ENCODE results near the gene FFAR4.
A peak's percentile ranks its signal among the peaks of the same experiment; 100 is the strongest.

Gene FFAR4

DNA sequence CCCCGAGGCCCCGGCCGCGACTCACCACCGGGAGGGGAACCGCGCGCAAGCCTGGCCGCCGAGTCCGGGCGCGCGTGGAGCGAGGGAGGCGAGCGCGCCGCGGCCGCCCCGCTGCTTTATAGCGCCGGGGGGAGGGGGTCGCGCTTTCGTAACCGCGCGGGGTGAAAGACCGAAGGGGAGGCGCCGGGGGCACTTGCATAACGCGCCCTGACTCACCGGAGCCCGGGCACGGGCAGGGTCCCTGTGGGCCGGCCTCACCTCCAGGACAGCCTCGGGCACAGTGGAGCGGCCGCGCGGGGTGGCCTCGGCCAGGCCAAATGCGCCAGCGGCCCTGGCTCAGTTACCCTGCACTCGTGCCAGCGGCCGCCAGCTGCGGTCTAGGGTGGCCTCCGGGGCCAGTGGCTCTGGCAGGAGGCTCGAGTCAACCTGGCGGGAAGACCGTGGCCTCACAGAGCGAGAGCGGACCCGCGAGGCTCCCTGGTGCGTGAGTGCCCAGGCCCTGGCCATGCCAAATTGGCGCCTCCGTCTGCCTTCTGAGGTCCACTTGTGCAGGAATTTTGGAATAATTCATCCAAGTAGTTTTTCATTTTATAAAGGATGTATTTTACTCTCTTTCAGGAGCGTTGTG lies 34.8 kb downstream of the FFAR4 start, which contains the start of gene RBP4:
Gene RBP4 (minus strand): TSS at position 90 of the 628 bp plus-strand sequence. CDS start 207 bp downstream, outside the sequence.
- no peak for DNase-seq

DNA sequence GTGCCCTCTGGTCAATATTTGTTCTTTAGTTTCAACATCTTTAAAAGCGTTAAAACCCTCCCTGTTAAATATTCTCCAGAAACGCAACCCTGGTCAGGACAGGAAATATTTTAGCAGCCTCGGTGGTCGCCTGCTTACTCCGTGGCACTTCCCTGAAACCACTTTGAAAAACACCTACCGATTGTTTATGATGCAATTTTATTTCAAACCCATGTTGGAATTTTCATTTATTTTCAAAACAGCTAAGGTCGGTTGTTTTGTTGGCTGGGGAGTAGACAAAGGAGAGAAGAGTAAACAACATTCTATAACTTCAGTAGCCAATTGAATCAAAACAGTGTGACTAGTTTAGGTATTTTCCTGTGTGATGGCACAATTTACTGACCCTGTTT lies 35.3 kb downstream of the FFAR4 start:
- no peak for DNase-seq

DNA sequence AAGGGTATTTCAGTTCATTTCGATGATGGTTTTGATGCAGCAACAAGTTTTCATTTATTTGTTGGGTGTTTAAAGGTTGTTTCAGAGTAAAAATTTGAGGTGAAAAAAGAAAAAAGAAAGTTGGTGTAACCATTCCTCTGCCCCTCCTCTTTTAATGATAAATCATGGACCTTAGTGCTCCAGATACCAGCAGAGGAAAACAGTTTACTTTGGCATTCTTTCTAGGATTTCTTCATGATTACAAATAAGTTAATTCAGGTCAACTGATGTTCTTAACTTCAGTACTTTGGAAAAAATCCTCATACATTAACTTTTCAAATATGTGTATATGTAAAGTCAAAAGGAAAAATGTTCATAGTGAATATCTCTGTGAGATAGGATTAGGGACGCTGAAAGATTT lies 36.6 kb downstream of the FFAR4 start:
- no peak for DNase-seq

DNA sequence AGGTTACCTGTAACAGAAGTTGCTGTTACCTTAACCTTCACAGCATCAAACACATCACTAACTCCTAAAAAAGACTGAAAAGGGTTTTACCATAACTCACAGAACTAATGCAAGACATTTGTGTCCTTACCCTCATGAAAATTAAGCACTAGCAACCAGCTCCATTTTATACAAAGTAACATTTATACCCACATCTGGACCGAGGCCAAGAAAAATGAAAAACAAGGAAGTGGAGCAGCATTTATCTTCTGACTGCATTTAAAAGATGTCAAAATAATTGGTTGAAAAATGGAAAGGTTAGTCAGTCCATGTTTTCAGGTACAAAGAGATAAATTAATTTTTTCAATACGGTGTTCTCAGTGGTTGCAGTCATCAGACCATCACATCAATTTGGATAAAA lies 37.7 kb downstream of the FFAR4 start:
- no peak for DNase-seq

DNA sequence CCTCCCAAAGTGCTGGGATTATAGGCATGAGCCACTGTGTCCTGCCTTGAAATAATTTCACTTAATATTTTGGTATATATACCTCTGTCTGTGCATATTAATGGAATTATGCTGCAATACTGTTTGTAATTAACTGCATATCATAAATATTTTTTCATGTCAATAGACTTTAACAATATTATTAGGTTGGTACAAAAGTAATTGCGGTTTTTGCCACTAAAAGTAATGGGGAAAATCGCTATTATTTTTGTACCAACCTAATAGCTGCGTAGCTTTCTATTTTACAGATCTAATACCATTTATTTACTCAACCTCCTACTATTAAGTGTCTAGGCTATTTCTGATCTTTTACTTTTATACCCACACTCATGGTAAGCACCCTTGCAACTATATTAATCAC lies 42.0 kb downstream of the FFAR4 start:
- DNase-seq: no peak

DNA sequence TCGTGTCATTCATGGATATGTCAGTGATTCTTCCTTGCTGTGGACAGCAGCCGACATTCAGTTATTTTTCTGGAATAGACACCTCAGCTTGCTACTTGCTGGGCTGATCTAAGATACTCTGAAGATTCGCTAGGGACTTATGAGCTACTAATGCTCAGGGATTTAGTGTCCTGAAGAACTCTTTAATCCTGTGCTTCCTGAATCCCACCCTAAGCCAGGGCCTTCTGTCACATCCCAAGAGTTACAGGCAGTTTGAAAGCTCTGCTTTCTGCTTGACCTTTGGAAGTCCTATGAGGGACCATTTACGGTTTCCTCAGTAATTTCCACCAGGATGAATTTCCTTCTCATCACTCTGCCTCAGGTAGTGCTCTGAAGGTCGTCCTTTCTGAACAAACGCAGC lies 45.8 kb downstream of the FFAR4 start, which contains the start of gene PDE6C:
Gene PDE6C (plus strand): TSS at position 227 of the 400 bp plus-strand sequence. CDS start 189 bp downstream, outside the sequence.
- DNase-seq: peak in 1 of 2 experiments; percentile 68

DNA sequence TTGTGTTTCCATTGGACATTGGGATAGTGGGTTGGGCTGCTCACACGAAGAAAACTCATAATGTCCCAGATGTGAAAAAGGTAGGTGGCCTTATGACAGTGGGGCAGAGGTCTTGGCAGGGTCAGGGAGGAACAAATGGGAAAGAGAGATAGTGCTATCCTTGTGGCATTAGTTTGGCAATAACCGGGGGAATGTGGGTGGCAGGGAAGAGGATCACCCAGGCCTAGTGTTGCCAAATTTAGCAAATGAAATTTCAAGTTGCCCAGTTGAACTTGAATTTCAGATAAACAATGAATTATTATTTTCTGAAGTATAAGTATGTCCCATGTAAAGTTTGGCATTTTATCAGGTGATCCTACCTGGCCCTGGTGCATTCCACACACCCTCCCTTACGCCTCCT lies 46.7 kb downstream of the FFAR4 start:
- DNase-seq: no peak

DNA sequence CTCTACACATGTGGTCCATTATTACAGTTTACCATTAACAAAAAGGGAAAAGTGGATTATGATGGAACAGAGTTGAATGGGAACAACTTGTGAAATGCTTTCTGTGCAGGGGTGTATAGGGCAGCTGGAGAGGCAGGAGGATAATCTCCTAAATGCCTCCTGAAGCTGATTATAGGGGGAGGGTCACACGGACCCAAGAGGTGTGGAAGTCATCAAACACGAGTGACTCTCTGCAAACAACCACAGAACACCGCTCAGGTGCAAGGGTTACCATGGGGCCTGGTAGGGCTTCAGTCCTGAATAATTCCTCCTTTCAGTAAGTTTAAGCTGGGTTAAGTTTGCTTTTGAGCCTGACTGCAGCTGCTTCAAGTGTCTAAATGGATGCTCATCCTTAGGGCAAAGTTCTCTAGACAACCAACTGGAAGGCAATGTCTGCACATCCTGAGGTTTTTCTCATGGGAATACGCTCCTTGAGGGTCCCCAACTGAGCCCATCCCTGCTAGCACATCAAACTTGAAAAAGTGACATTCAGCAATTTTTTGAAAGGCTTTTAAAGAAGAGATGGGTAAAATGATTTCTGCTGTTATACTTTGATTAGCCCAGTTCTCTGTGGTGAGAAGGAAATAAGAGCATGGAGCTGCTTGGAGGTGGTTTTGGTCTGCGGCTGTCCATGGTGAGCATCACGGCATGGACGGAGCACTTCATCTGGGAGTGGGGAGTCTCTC lies 47.8 kb downstream of the FFAR4 start:
- DNase-seq: peak in 1 of 2 experiments; percentile 57

DNA sequence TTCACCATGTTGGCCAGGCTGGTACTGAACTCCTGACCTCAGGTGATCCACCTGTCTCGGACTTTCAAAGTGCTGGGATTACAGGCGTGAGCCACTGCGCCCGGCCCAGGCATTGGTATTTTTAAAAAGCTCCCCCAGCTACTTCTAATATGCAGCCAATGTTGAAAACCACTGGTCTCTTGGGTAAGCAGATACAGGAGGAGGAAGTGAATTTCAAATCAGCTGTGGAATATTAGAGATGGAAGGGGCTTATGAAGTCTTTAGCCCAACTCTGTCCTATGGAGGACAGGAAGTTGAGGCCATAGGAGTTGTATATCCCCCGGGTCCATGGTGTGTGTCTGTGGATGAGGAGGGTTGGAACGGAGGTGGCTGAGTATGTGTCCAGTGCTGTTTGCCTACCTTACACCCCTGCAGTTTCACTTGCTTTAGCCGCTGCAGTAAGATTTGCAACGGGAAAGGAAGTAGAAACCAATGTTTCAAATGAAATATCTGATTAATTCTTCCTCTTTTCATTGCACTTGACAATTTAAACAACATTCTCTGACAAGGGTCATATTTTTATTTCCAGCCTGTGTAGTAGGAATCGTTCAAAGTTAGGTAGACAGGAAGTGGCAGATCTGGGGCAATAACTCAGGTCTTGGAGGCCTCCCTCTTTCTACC lies 49.2 kb downstream of the FFAR4 start:
- no peak for DNase-seq

DNA sequence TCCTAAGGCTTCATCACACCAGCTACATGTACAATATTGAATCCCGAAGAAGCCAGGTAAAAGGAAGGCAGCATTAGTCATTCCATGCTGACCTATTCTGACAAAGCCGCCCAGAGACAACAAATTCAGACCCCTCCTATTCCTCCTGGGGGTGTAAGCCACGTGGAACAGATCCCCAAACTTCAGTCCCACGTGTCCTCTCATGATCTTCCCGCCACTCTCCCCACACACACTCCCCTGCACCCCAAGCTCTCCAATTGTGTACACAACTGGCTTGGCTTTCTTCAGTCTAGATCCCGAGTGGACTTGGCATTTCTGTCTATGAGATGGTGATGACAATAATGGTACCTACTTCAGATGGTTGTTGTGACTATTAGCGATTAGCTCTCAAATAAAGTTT lies 54.5 kb downstream of the FFAR4 start:
- no peak for DNase-seq

DNA sequence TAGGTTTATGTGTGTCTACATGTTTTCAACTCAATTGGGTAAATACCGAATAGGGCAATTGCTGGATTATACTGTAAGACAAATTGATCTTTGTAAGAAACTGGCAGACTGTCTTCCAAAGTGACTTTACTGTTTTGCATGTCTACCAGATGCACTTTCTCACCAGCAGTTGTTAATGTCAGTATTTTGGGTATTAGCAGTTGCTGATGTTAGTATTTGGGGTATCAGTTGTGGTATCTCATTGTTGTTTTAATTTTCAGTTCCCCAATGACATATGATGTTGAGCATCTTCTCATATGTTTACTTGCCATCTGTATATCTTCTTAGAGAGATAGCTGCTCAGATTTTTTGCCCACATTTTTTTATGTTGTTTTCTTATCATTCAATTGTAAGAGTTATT lies 56.5 kb downstream of the FFAR4 start:
- DNase-seq: no peak

DNA sequence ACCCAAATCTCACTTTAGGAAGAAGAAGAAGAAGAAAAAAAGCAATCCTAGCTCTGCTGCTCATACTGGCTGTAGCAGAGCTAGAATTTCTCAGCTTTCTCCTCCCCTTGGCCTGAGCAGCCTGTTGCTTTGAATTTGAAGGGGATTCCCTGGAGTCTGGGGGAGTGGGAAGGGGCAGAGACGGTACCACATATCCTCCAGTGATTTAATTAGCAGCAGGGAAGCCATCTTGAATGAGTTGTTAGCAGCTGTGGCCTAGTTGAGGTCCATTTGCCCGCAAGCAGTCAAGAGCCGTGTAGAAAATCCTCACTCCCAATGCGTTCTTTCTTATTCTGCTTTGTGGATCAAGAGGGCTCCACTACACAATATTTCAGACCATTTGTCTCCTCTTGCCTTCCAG lies 62.4 kb downstream of the FFAR4 start:
- DNase-seq: no peak

DNA sequence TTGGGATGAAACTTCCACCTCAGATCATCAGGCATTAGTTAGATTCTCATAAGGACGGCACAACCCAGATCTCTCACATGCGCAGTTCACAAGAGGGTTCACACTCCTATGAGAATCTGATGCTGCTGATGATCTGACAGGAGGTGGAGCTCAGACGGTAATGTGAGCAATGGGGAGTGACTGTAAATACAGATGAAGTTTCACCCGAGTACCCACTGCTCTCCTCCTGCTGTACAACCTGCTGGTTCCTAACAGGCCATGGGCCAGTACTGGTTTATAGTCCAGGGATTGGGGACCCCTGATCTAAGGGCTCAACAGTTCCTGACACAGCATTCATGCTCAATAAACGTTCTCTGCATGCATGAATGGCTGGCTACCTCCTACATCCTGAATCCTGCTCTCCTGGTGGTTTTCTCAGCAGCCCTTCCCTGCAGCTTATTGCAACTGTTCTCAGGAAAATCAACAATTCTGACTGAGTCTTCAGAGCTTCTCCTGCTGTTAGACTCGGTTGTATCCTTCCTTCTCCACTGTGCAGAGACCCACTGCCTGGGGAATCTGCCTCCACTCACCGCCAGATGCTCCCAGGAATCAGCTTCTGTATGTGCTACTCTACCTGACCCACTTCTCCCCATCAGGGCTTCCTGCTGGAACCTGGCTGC lies 63.3 kb downstream of the FFAR4 start:
- DNase-seq: no peak

DNA sequence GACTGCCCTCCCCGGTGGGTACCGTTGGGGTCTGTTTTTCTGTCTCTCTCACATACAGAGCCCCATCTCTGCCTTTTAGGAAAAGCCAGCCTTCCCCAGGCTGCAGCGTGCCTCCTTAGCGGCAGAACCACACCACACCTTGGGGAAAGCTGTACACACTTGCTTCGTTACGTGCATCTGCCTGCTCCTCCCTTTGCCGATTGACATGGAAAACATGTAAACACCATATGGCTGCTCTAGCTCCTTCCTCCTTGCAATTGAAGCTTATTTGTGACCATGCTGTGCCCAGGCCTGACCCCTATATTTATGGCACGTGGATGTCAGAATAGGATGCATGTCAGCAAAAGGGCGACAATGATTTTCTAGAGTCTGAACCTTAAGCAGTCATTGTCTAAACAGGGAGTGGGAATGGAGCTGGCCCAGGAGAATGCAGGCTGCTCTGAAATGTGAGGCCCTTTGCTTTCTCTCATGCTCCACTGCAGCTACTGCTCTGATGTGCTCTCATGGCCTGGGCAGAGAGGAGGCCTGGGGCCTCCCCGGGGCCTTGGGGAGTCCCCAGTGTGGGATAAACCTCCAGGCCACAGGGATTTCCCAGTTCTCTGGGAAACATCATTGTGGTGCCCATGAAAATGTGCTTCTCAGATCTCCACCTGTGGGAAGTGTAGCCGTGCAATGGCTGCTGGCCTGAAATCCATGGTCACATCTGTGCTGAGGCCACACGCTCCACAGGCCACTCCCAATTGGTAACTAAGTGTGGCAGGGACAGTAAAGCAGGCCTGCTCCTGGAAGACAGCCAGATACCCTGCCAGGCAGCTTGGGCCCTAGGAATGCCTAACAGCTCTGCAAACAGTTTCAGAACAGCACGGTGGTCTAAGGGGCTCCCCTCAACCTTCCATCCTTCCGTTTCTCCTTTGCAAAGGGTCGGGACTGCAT lies 64.4 kb downstream of the FFAR4 start:
- peak in 1 of 2 experiments; percentile 36 for DNase-seq
